HG03064 (cell line): ENCODE results near the gene XRCC1.

Experiments used
- ATAC-seq: cut with Tn5 transposase; IDR thresholded peaks from one replicate; pipeline ENCODE4 v1.9.1; 2021; ENCODE audit warnings: low read depth; ENCODE audit not compliant: unreplicated experiment

The XRCC1 gene

GRCh38 chr19:43498233-43498842, 77.0 kb downstream of the XRCC1 start:
- no peak for ATAC-seq

GRCh38 chr19:43496960-43497359, 78.4 kb downstream of the XRCC1 start:
- ATAC-seq = no peak

GRCh38 chr19:43495082-43495481, 80.2 kb downstream of the XRCC1 start:
- no peak for ATAC-seq
